GF-D8 (cell line): ENCODE data around the gene TRAPPC10.

Experiments used
- DNase-seq: peaks from one replicate; lab custom pipeline; 2025; lab: John Stamatoyannopoulos, UW

Gene TRAPPC10

DNA sequence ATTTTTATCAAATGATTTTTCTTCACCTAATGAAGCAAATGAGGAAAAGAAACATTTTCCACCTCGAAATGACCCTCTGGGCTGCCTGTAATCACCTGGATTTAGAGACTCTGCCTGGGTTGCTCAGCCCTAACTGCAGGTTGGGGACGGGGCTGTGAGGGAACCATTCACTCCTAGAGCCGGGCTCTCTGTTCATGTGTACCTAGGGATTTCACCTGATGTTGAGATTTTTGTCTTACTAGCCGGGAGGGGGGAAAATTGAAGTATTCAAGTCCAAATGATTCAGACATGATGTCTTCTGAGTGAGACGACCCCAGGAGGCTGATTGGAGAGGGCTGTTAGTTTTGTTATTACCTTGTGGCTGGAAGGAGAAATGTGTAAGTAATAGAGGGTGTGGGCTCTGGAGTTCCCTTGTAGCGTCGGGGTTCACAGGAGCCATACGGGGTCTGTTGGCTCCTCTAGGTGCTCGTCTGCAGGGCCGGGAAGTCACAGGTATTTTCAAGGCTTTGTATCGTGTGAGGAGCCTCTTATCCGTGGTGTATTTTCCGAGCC lies 52.8 kb downstream of the TRAPPC10 start:
- no peak for DNase-seq

DNA sequence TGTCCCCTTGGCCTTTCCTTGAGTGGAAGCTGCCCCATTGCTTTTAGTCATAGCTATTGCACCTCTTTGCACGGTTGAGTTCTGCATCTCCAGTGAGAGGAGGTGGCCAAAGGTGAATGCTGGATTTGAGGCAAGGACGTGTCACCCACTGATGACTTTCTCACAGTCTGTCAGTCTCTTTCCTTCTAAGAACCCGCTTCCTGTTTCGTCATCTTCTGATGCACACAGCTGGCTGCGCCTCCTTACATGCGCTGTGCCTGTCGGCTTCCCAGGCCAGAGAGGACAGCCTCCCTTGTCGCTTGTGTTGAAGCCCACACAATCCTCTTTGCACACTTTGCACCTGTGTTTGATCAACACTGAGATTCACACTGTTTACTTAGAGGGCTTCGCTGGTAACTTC lies 53.3 kb downstream of the TRAPPC10 start:
- DNase-seq = peak; percentile 84

DNA sequence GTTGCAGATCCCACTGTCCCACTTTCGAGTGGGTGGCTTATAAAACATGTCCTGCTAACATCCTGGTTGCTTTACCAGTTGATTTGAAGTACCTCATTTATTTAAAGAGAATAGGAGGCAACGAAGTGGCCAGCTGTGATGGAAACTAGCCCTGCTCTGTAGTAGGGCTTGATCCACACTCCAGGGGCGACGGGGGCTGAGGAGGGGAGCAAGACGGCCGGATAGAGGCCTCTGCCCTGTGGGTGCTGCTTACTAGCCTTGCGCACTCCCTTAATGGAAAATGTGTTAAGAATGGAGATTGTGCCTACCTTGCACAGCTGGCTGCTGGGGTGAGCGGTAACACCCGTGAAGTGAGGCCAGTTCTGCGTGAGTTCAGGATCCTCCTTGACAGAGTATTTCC lies 54.0 kb downstream of the TRAPPC10 start:
- DNase-seq = no peak

DNA sequence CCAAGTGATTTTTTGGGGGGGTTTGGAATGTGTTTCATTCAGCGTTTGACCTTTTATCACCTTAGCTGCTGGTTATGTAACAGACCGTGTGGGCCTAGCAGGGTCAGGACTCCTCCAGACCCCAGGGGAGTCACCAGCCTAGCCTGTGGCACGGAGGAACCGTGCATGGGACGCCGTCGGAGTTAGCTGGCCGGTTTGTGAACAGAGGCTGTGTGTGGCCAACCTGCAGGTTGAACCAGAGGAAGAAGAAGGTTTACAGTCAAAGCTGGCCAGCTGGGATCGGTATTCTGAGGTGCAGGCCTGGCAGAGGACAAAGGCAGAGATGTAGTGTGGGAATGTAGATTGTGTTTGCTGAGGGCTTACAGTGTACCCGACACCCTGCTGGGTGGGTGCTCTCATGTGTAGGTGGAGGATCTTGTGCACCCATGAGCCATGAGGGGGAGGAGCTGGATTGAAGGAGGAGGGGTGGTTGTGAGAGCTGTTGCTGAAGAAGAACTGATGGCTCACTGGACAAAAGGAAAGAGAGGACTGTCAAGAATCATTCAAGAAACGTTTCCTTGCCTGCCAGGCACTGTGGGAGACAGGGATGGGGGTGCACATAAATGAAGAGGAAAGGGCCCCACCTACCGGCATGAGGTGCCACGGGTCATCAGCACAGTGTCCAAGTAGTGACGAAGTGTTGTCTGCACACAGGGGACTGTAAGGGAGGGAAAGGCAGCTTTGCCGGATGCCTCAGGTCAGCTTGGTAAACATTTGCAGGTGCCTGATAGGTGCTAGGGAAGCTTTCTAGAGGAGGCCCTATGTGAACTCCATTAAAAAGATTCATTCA lies 55.1 kb downstream of the TRAPPC10 start:
- no peak for DNase-seq

DNA sequence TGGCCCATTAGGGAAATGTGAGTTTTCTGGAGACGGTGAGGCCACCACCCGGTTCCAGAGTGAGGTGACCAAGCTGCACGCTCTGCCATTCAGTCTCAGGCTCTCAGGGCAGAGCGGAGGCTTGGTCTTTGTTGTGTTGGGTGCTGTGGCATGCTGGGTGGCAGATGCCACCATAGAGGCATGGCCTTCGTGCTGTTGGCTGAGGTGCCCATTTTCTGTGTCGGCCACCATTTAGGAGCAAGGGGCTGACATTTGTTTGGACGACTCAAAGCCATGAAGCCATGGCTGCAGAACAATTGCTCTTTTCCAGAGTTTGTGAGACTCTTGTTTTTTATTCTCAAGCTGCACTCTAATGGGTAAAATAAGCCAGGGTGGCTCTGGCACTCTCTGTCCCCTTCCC lies 58.3 kb downstream of the TRAPPC10 start:
- DNase-seq = no peak

DNA sequence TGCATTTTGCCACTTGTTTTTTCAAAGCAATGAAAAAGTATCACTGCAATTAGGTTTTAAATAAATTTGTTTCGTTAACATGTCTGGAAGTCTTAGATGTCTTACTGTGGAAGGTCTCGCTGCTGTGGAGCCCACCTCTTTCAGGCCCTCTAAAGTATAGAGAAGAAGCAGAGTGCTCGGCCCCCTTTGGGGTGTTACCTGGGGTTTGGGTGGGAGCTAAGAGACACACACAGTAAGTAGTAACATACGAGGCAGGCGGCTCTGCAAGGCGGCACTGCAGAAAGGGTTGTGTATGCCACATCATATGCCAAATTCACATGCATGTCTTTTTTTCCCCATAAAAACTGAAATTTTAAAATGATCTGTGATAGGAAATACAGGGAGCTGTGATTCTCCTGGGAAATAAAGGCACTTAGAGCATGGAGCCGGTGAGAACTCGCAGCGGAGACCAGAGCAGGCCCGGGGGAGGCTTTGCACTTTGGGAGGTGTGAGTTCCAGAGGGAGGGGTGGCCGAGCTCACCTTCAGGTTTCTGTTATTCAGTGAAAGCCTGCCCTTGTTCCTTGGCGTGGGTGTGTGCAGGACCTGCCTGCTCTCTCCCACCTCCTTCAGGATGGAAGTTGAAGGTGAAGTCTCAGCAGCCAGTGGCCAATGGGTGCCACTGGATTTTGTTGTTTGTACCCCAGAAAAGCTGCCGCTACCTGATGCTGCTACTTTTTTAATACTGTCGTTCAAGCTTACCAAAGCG lies 59.4 kb downstream of the TRAPPC10 start:
- no peak for DNase-seq

DNA sequence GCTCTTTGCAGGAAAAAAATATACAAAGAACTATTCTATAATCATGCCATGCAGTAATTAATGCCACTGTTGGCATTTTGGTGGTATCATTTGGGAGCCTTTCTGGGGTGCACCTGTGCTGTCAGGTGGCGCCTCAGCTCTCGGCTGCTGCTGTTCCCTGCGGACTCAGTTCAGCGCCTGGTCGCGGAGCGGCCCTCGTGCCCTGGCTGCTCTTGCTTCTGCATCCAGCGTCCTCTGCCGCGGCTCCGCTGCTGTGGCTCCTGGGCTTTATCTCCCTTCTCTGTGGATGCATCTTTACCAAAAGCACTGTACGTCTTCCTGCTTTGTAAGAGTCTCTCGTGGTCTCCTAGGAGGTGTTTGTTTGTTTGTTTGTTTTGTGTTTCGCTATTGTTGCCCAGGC lies 60.0 kb downstream of the TRAPPC10 start:
- DNase-seq = no peak

DNA sequence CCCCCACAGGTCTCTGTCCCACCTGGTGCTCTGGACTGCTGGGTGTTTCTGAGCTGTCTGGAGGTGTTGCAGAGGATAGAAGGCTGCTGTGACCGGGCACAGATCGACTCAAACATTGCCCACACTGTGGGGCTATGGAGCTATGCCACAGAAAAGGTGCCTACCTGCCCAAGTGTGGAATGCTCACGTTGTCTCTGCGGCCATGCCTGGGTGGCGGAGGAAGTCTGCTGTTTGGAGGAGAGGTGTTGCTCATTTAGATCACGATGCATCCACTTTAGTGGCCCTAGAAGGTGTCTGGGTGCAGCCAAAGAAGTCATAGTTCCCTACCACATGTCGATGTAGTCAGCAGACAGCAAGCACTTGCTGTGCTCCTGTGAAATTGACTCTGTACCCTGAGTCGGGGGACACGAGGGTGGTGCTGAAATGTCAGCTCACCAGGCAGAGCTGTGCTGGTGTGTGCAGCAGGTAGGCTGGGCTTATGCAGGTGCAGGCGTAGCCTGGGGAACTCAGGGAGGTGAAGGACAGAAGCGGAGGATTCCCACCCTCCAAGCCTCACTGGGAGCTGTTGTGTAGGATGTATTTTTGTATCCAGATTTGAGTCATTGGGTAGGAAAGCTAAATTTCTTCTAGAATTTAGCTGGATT lies 62.3 kb downstream of the TRAPPC10 start:
- no peak for DNase-seq

DNA sequence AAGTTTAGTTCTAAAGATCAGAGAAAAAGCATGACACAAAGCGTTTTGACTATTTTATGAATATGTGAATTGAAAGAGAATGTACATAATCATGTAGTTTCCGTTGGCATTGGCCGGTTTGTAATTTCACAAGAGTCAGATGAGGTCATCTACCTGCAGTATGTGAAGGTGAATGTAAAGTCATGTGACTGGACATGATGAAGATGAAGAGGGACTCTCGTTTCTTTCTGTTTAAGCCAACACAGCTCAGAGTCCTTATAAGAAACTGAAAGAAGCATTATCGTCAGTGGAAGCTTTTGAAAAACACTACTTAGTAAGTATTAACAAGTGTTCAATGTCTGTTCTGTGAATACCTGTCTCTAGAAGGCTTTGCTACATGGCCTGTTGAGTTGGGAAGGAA lies 64.2 kb downstream of the TRAPPC10 start:
- no peak for DNase-seq

DNA sequence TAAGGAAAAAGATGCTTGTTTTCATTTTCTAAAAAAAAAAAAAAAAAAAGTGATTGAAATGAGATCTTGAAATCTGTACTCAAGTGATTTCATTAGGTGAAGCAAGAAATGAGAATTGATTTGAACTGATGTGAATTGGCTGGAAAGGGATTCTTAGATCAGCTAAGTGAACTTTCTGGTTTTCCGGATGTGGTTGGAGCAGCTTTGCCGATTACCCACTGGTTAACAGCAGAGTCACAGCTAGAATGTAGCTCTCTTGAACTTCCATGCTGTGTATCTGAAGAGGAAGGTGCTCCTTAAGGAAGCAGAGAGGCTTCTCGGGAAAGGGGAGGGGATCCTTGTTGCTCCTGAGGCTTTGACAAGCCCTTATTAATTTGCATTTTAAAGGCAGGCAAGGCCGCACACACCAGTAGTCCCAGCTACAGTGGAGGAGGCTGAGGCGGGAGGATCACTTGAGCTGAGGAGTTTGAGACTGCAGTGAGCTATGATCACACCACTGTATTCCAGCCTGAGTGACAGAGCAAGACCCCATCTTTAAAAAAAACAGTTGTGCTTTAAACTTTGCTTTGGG lies 66.4 kb downstream of the TRAPPC10 start:
- DNase-seq = no peak

DNA sequence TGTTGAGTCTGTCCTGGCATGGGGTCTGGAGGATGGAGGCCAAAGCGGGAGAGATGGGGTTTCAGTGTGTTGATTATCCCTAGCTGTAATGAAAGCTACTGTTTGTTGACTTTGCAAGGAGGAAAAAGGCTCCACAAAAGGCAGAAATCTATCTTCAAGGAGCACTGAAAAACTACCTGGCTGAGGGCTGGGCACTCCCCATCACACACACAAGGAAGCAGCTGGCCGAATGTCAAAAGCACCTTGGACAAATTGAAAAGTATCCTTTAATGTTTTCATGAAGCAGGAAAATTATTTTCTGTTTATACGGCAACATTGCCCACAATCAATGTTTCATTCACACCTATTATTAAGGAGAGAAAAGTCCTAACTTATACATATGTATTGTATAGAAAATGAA lies 67.3 kb downstream of the TRAPPC10 start:
- no peak for DNase-seq

DNA sequence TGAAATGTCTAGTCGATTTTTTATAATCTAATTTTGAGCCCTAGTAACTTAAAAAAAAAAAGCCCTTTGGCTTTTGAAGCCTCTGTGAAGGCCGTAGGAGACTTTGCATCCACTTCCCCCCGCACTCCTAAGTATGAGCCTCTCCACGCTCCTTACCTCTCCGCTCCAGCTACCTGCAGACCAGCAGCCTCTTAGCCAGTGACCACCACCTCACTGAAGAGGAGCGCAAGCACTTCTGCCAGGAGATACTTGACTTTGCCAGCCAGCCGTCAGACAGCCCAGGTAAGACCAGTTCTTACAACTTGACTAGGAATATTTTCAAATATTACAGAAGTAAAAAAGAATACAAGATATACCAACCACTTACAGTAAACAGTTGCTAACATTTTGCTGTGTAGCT lies 67.7 kb downstream of the TRAPPC10 start:
- DNase-seq = no peak

DNA sequence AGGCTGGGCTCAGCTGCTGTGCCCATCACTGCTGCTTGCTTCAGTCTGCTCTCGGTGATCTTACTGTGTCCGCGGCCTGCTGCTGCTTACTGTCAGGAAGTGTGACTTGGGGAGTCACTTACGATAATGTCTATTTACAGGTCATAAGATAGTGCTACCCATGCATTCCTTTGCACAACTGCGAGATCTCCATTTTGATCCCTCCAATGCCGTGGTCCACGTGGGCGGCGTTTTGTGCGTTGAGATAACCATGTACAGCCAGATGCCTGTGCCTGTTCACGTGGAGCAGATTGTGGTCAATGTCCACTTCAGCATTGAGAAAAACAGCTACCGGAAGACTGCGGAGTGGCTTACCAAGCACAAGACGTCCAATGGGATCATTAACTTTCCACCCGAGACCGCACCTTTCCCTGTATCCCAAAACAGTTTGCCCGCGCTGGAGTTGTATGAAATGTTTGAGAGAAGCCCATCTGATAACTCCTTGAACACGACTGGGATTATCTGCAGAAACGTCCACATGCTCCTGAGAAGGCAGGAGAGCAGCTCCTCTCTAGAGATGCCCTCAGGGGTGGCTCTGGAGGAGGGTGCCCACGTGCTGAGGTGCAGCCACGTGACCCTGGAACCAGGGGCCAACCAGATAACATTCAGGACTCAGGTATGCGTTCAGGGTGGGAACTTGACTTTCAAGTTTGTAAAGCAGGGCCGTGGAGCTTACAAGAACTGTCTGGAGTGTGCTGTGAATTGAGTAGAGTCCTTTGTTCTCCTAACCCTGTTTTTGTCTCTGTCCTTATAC lies 70.7 kb downstream of the TRAPPC10 start:
- no peak for DNase-seq

DNA sequence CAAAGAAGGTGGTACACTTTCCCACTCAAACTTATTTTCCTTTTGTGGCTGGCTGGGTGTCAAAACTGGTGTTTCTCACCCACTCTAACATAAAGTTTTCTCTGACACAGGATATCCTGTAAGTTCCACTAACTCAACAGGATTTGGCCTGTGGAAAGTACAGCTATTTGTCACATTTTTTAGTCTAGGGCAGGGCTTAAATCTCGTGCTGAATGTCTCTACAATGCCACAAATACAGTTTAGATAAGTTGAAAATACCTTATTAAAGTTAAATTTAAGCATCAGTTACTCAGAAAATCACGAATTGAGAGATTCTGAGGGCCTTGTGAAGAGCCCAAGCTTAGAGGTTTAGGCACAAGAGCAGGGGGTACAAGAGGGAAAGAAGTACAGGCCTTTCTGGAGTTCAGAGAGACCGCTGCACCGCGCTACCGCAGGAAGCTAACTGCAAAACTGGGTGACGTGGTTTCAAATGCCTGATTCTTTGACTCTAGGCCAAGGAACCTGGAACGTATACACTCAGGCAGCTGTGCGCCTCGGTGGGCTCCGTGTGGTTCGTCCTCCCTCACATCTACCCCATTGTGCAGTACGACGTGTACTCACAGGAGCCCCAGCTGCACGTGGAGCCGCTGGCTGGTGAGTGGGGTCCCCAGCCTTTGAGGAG lies 71.7 kb downstream of the TRAPPC10 start:
- no peak for DNase-seq

DNA sequence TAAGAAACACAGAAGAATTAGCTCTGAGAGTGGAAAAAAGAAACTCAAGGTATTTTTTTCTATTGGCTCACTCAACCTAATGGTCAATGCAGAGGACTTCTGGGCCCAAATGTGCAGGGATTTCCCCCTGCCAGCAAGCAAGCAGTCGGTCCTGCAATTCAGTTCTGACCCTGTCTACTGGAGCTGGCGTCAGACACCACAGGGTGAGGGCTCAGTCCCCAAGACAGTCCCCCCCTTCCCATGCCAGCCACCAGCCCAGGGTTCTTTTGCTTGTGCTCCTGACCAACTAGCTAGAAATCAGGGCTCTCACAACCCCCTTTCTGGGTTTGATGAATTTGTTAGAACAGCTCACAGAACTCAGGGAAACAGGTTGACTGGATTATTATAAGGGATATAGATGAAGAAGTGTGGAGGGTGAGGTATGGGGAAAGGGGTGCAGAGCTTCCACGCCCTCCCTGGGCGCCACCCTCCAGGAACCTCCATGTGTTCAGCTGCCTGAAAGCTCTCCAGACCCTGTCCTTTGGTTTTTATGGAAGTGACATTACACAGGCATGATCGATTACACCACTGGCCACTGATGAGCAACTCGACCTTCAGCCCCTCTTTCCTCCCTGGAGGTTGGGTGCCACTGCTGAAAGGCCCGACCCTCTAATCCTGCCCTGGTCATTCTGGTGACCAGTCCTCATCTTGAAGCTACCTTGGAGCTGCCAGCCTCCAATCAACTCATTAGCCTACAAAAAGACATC lies 72.6 kb downstream of the TRAPPC10 start:
- DNase-seq = no peak

DNA sequence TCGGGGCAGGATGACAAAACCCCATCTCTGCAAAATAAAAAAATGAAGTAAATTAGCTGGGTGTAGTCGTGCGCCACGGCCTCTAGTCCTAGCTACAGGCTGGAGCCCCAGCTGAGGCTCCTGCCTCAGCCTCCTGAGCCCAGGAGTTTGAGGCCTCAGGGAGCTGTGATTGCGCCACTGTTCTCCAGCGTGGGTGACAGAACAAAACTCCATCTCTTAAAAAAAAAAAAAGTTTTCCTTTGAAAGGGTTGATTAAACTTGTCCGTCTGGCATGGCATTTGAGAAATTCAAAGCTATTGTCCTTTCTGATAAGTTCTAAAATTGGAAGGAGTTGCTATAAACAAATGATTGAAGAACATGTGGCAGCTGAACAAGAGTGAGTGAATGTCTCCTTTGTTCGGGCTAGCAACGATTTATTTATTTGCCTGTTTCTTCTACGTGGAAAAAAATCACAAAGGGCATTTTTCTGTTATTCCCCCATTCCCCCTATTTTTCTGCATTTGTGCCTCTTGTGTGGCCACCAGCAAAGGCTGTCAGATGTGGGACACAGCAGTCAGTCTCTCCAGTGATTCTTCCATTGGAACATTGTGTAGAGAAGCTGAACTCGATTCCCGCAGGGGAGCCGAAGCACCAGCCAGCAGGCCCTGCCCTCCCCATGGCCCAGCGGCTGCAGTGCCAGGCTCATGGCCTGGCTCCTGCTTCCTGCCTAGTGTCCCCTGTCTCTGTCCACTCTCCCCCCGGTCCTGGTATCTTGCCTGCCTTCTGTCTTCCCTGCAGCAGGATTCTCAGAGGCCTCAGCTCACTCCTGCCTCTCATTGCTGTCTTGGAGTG lies 73.6 kb downstream of the TRAPPC10 start:
- DNase-seq = no peak

DNA sequence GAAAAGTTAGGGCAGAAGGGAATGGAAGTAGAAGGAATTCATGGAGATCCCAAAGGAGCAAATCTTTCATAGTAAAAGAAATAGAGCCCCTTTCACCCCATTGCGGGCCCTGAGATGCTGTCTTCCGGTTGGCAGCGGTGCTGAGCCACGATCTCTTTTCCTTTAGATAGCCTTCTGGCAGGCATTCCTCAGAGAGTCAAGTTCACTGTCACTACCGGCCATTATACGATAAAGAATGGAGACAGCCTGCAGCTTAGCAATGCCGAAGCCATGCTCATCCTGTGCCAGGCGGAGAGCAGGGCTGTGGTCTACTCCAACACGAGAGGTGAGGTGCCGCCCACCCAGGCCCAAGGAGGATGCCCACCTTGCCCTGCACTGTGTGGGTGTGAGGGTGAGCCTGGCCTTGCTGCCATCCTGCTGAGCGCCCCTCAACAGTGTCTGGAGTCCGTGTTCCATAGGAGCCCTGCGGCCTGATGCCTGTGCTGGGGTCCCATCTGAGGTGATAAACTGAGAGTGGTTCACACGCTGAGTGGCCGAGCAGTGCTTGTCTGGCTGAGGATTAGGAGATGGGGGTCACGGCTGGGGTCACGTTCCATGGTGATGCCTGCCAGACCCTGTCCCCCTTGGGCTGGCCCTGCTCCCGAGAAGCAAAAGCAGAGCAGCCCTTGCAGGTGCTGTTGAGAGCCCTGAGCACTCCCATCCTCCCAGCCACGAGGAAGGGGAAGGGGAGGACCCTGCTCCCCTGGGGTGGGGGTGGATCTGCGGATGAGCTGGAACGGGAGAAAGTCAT lies 74.7 kb downstream of the TRAPPC10 start:
- no peak for DNase-seq
